T-helper 2 cell treated with Interferon-gamma antibody and Interleukin-4, amounts not matched to agents 100 ng/mL and 5 ng/mL, for 36 hours (primary cell): ENCODE results near the gene TMEM62. TPM values are rescaled to one million over a fixed set of nuclear protein-coding genes. Genes with fewer than 3 reads are reported as not detected.
"Not testable (repeated sequence)": the region's sequence is repeated elsewhere in the genome, so short reads cannot be mapped to it uniquely, and the experiment has no call there.

Experiments used
- intact Hi-C: fragments of 100-400 bp; cut with micrococcal nuclease; formaldehyde crosslinking; loops from one replicate; pipeline ENCODE4 v1.15.1; 2023
- total RNA-seq: library from RNA; stranded (reverse); gene quantifications from 2 replicates; pipeline ENCODE4 v1.2.3, GENCODE V29; 2022

TMEM62 gene
- total RNA-seq, 1 donor from 2014 or later: 15.8 TPM

DNA sequence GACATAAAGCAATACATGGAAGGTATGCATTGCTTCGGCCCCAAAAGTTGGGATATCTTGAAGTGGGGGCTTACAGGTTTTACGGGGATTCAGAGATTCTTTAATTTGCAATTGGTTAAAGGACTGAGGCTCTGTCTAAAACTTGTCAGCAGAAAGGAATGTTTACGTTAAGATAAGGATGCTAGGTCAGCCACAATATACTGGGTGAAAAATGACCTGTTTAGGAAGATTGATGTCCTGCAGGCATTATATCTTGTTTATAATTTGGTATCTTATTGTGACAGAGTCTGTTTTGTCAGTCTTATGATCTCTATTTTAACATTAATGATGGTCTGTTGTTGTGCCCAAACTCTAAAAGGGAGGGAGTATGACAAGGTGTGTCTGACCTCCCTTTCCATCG lies 36.5 kb downstream of the TMEM62 start:
- intact Hi-C loops: no loop called here

DNA sequence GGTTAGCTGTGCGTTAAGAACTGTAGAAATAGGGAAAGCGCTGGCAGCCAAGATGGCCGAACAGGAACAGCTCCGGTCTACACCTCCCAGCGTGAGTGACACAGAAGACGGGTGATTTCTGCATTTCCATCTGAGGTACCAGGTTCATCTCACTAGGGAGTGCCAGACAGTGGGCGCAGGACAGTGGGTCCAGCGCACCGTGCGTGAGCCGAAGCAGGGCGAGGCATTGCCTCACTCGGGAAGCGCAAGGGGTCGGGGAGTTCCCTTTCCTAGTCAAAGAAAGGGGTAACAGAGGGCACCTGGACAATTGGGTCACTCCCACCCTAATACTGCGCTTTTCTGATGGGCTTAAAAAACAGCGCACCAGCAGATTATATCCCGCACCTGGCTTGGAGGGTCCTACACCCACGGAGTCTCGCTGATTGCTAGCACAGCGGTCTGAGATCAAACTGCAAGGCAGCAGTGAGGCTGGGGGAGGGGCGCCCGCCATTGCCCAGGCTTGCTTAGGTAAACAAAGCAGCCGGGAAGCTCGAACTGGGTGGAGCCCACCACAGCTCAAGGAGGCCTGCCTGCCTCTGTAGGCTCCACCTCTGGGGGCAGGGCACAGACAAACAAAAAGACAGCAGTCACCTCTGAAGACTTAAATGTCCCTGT lies 42.4 kb downstream of the TMEM62 start:
- intact Hi-C loops: not testable (repeated sequence)

- intact Hi-C loops: not testable (repeated sequence)
Observed at GRCh38 chr15:43177147-43177546, 43.8 kb downstream of the TMEM62 start.

DNA sequence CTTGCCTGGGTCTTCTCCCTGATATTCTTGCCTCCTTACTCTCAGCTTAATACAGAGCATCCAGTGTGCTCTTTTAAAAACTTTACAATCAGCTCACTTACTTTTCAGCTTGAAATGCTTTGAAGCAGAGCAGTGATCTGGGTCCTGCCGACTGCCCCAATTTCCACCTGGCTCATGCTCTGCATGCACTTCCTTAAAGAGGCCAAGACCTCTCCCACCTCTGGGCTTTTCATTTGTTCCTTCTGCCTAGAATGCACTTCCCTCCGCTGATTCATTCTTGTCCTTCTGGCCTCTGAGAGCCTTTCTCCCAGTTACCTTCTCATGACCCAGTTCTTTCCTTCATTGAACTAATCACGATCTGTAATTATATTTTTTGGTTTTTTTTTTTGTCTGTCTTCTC lies 49.9 kb downstream of the TMEM62 start:
- intact Hi-C loops: no loop called here

DNA sequence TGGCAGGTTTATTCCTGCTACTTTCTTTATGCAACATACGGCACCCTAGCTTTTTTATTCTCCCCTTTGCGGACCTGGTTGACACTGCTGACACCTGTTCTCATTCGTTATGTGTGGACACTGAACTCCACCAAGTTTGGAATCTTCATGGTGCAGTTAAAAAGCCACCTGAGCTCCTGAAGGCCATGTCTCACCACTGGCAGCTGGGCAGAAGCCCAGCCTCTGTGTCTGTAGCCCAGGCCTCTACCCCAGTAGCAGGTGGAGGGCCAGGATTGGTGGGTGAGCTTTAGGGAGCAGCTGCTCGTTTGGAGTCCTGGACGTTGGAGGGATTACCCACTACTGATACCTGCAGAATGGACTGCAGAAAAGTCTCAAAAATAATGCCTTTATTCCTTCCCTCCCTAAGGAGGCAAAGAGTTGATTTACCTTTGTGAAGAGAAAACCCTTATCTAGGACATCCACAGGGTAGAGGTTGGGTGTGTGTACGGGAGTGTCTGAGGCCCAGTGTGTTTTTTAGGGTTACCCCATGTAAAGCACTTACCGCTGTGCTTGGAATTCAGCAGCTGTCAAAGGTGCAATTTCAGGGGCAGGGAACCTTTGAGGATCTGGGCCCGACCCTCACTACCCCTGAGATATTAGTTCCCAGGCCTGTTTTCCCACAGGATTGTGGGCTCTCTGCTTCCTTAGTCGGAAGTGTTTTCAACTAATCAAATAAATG lies 51.2 kb downstream of the TMEM62 start:
- intact Hi-C loops: loop anchor here (1.0 to 5.0 kb wide), 5 partner anchors 52 to 1243 kb away; partner anchors contain the start of genes CTDSPL2, GANC, TMEM62 and TMEM87A

DNA sequence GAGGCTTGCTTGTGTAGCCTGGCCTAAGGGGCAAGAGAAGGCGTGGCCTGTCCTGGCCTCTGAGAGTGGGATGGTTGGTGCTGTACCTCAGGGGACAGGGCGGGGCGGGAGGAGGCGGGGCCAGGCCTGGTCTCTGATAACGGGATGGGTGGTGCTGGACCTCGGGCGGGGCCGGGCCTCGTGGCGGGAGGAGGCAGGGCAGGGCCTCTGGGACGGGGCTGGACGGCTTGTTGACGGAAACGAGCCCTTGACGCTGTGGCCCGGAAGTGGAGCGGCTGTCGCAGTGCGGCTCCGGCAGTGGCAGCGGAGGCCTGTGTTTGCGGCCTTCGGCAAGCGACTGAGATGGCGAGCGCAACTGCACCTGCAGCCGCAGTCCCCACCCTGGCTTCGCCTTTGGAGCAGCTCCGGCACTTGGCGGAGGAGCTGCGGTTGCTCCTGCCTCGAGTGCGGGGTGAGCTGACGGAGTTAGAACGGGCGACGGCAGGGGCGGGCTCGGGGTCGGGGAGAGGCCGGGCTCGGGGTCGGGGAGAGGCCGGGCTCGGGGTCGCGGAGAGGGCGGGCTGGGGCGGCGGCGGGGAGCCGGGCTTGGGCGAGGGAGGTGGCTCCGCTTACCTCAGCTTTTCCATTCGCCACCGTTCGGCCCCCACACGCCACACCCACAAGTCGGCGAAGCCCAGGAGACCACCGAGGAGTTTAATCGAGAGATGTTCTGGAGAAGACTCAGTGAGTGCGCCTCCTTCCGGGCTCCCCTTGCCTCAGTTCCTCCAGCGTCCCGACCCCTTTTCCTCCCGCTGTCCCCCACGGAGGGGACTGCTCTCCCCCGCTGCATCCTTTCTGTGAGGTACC lies 52.0 kb downstream of the TMEM62 start, which contains the start of gene CCNDBP1:
Gene CCNDBP1, plus strand, starts transcription at position 247 of the 846 bp plus-strand sequence. Its CDS starts 96 bp downstream, at position 343.
- intact Hi-C loops: loop anchor here (1.0 to 5.0 kb wide), 5 partner anchors 53 to 1242 kb away; partner anchors contain the start of genes CTDSPL2, GANC, TMEM62 and TMEM87A

DNA sequence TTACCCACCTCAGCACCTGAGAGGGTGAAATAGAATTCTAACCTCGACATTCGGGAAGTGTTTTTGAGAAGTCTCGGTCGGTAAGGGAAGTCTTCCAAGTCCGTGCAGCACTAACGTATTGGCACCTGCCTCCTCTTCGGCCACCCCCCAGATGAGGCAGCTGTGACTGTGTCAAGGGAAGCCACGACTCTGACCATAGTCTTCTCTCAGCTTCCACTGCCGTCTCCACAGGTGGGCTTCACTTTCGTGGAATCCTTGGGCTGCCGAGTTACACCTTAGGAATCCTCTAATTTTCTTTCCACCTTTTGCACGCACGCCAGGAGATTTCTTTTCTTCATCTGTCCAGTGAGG lies 52.6 kb downstream of the TMEM62 start:
- intact Hi-C loops: loop anchor here (5.0 kb wide), 4 partner anchors 54 to 1241 kb away; partner anchors contain the start of genes CTDSPL2, GANC, TMEM62 and TMEM87A

DNA sequence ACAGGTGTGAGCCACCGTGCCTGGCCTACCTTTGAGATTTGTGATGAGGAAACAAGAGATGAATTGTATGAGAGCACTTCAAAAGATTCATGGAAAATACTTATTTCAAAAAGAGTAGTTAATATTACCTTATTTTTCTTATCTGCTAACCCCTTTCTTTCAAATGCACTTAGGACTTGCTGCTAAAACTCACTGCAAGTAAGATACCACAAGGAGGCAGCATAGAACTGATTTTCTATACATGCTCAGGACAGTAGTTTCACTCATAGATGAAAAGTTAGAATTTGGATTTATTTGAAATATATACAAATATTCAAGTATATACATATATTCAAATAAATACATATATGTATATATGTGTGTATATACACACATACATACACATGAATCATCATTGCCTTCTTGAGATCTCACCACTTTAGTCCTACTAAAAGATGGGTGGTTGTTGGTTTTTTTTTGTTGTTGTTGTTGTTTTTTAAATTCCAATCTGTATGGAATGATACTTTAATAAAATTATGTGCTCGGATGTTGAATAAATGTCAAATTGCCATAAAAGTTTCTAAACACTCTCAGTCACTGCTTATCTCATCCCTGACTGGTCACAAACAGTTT lies 54.3 kb downstream of the TMEM62 start:
- intact Hi-C loops: loop anchor here (1.0 to 5.0 kb wide), 5 partner anchors 55 to 1240 kb away; partner anchors contain the start of genes CTDSPL2, GANC, TMEM62 and TMEM87A

GRCh38 chr15:43189296-43189695 lies 55.9 kb downstream of the TMEM62 start:
- intact Hi-C loops: loop anchor here (5.0 kb wide), 4 partner anchors 57 to 1238 kb away; partner anchors contain the start of genes CTDSPL2, GANC, TMEM62 and TMEM87A

DNA sequence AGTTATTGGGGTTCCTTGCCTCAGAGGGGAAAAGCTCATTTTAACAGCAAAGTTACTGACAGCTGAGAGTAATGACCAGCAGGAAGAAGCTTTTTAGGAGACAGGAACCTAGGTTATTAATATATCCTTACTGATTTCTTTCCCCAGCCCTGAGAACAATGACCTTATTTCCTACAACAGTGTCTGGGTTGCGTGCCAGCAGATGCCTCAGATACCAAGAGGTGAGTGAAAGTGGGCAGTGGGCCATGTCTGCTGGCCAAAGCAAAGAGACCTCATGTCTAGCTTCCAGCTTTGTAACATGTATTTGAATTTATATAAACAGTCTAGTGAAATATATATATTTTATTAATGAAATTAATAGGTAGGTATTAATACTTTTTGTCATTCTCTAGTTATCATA lies 56.8 kb downstream of the TMEM62 start:
- intact Hi-C loops: no loop called here

DNA sequence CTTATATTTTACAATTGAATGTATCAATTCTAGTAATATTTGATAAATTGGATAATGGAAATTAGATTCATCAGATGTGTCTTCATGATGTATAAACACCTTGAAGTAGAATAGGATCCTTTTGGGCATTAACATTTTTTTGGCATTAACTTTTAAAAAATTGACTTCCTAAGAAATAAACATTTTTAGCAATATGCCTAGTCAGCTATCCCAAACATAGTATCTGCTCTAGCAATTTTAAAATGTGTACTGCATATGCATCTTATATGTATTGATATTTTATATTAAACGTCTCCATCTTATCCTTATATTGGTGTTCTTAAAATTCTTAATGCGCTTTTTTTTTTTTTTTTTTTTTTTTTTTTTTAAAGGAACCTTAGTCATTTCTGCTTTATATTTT lies 60.3 kb downstream of the TMEM62 start:
- intact Hi-C loops: no loop called here

- intact Hi-C loops: no loop called here
Observed at GRCh38 chr15:43194795-43195194, 61.4 kb downstream of the TMEM62 start.

GRCh38 chr15:43196760-43197548 lies 63.6 kb downstream of the TMEM62 start:
- intact Hi-C loops: no loop called here

DNA sequence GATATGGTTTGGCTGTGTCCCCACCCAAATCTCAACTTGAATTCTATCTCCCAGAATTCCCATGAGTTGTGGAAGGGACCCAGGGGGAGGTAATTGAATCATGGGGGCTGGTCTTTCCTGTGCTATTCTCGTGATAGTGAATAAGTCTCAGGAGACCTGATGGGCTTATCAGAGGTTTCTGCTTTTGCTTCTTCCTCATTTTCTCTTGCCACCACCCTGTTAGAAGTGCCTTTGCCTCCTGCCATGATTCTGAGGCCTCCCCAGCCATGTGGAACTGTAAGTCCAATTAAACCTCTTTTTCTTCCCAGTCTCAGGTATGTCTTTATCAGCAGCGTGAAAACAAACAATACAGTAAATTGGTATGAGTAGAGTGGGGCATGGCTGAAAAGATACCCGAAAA lies 64.4 kb downstream of the TMEM62 start:
- intact Hi-C loops: not testable (repeated sequence)

DNA sequence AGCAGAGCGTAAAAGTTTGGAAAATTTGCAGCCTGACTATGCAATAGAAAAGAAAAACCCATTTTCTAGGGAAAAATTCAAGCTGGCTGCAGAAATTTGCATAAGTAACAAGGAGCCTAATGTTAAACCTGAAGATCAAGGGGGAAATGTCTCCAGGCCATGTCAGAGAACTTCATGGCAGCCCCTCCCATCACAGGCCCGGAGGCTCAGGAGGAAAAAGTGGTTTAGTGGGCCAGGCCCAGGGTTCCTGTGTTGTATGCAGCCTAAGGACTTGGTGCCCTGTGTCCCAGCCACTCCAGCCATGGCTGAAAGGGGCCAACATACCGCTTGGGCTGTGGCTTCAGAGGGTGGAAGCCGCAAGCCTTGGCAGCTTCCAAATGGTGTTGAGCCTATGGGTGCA lies 65.2 kb downstream of the TMEM62 start:
- intact Hi-C loops: not testable (repeated sequence)

DNA sequence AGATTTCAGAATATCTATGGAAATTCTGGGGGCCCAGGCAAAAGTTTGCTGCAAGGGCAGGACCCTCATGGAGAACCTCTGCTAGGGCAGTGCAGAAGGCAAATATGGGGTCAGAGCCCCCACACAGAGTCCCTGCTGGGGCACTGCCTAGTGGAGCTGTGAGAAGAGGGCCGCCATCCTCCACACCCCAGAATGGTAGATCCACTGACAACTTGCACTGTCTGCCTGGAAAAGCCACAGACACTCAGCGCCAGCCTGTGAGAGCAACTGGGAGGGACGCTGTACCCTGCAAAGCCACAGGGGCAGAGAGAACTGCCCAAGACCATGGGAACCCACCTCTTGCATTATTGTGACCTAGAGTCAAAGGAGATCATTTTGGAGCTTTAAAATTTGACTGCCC lies 65.6 kb downstream of the TMEM62 start:
- intact Hi-C loops: no loop called here

DNA sequence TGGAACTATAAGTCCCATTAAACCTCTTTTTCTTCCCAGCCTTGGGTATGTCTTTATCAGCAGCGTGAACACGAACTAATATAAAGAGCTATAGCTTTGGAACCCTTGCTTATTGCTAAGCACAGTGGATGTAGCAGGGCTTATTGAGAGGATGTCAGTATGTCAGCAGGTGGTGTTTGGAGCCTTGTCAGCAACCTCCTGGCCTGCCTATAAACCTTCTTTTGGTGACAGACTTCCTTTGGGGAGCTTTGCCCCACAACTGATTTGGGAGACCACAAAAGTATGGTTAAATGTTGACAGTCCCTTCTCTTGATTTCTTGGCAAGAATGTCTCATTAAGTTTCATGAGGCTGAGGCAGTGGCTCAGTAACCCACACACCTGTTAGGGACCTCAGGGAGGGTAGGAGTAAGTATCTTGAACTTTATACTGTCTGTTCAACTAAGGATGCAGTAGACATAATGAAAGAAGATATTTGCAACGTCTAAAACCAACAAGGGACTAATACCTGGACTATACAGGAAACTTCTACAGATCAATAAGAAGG lies 66.6 kb downstream of the TMEM62 start:
- intact Hi-C loops: loop anchor here (10.0 kb wide), 1 partner anchor 495 kb away; no protein-coding TSS in a partner anchor

DNA sequence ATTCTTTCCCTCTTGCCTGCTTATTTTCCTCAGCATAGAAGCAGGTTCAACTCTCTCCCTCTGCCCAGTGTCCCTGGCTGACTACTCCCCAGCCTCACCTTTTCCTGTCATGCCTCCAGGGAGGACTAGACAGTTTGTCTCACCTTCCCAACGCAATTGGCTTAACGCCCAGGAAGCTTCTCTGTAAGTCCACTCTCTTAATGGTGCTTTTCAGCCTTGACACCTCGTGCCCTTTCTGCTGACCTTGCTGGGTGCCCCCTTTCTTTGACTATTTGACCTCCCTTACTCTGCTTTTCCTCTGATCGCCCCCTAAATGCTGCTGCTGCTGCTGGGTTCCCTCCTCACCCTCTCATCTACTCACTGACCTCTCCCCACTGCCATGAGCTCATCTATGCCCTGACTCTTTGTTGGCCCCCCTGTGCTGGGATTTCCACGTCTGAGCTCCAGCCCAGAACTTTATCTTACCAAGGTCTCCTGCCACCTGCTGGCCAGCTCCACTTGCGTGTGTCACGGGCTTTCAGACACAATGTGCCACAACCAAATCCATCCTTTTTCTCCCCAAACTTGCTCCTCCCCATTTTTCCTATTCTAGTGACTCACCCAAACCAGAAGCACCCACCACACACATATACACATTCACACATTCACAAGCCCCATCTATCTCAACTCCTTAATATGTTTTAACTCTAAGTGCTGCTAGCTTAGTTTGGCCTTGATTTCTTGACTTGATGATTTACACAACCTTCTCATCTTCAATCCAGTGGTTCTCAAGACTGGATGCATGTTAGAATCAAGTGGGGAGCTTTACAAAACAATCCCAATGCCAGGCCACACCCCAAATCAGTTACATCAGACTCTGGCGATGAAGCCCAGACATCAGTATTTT lies 70.9 kb downstream of the TMEM62 start:
- intact Hi-C loops: loop anchor here (10.0 kb wide), 1 partner anchor 499 kb away; no protein-coding TSS in a partner anchor

DNA sequence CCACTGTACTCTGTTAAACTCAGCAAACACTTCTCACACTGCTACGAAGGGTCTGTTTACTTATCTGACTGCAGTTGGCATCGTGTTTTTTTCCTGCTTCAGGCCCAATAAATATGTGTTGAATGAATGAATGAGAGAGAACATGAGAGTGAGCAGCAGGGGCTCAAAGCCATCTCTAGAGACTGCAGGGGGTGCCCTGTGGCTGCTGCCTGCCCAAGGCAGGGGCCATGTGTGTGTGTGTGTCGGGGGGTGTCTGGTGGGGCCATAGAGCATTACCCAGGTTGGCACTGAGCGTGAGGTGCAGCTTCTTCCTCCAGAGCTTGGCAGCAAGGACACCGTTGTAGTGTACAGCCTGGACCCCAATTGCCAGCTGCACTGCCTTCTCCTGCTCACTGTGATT lies 72.7 kb downstream of the TMEM62 start:
- intact Hi-C loops: loop anchor here (10.0 kb wide), 1 partner anchor 501 kb away; no protein-coding TSS in a partner anchor
